Endodermal cell (in vitro differentiated cells): ENCODE measurements around the gene CARM1. TPM values are rescaled to one million over a fixed set of nuclear protein-coding genes. Genes with fewer than 3 reads are reported as not detected.

Experiments used
- DNase-seq: peaks from one replicate; pipeline ENCODE4 v3.0.0-alpha.2; 2017
- H3K27ac ChIP-seq: 2 replicates; pipeline ENCODE4 v1.5.1; 2013; ENCODE audit warnings: mild to moderate bottlenecking, low read depth, low read length, moderate library complexity
- H3K27me3 ChIP-seq: 2 replicates; pipeline ENCODE4 v1.6.1; 2013; ENCODE audit warnings: mild to moderate bottlenecking, low read length, moderate library complexity; ENCODE audit not compliant: insufficient read depth, control insufficient read depth, poor library complexity, severe bottlenecking
- H3K36me3 ChIP-seq: 2 replicates; pipeline ENCODE4 v1.7.0; 2013; ENCODE audit warnings: mild to moderate bottlenecking, low read length, moderate library complexity; ENCODE audit not compliant: control insufficient read depth, insufficient read depth
- H3K4me1 ChIP-seq: one replicate; pipeline ENCODE4 v1.7.0; 2013; ENCODE audit warnings: low read length; ENCODE audit not compliant: control insufficient read depth, insufficient read depth
- H3K4me3 ChIP-seq: 2 replicates; pipeline ENCODE4 v1.5.1; 2013; ENCODE audit warnings: mild to moderate bottlenecking, low read length, moderate library complexity
- H3K9ac ChIP-seq: 2 replicates; pipeline ENCODE4 v1.6.1; 2013; ENCODE audit warnings: mild to moderate bottlenecking, low read length, moderate library complexity; ENCODE audit not compliant: poor library complexity, severe bottlenecking; ENCODE audit errors: extremely low read depth
- H3K9me3 ChIP-seq: 2 replicates; pipeline ENCODE4 v1.6.1; 2013; ENCODE audit warnings: mild to moderate bottlenecking, low read length, moderate library complexity; ENCODE audit not compliant: control insufficient read depth
- H3K27ac Mint-ChIP-seq: 2 replicates; pipeline ENCODE4 v1.8.0; 2020; ENCODE audit warnings: mixed read lengths
- H3K27me3 Mint-ChIP-seq: 2 replicates; pipeline ENCODE4 v1.8.0; 2021; ENCODE audit warnings: mild to moderate bottlenecking, mixed read lengths; ENCODE audit not compliant: insufficient read depth
- H3K36me3 Mint-ChIP-seq: 2 replicates; pipeline ENCODE4 v1.8.0; 2020; ENCODE audit warnings: low read depth, mixed read lengths
- H3K4me1 Mint-ChIP-seq: 2 replicates; pipeline ENCODE4 v1.8.0; 2020; ENCODE audit warnings: mixed read lengths
- H3K4me3 Mint-ChIP-seq: 2 replicates; pipeline ENCODE4 v1.8.0; 2020; ENCODE audit warnings: mild to moderate bottlenecking, moderate library complexity, mixed read lengths
- H3K9me3 Mint-ChIP-seq: 2 replicates; pipeline ENCODE4 v1.8.0; 2020; ENCODE audit warnings: mild to moderate bottlenecking, mixed read lengths
- CTCF ChIP-seq: fragments of 200-600 bp; sonication (generic); conservative IDR thresholded peaks from 2 replicates; pipeline ENCODE4 v1.5.0; 2021; ENCODE audit warnings: antibody characterized with exemption, mild to moderate bottlenecking
- WGBS, 2 experiments: methylation state at CpG; one replicate each; pipeline versions ENCODE4 v1.1.5 to v1.1.7; 2013; ENCODE audit warnings: missing lambda C conversion rate in 2 of 2, mixed read lengths in 1 of 2; ENCODE audit not compliant: insufficient coverage in 1 of 2, insufficient read length in 1 of 2; 5-methylcytosine and 5-hydroxymethylcytosine counted together
- total RNA-seq, 2 donors: library from RNA; stranded (reverse); fragmentation: NEBNext Ultra II Directional in 1 of 2; extraction: Animal tissue kit (Norgen Biotek cat#: 25700) in 1 of 2; gene quantifications; 2 replicates in 1 of 2; 3 replicates in 1 of 2; pipeline ENCODE4 v1.2.1, GENCODE V29; 2021

CARM1 gene
- total RNA-seq, 2 donors from 2014 or later: 80.6 to 86.6 TPM

GRCh38 chr19:10889880-10890279 is 18.5 kb downstream of the CARM1 start:
- Mint-ChIP-seq H3K4me1 (peaks cover 52% of the 10 kb centered on the region), H3K9me3 (no peaks in the 10 kb centered on the region), H3K4me3 (no peak overlapping the region), H3K27ac (no peak overlapping the region), H3K27me3 (no peaks in the 10 kb centered on the region), H3K36me3 (no peaks in the 10 kb centered on the region)
- Histone ChIP-seq H3K9me3 (no peaks in the 10 kb centered on the region), H3K36me3 (peaks cover 2% of the 10 kb centered on the region), H3K27me3 (no peaks in the 10 kb centered on the region), H3K4me1 (peaks cover 3% of the 10 kb centered on the region), H3K27ac (no peak overlapping the region), H3K9ac (no peak overlapping the region), H3K4me3 (no peak overlapping the region)
- TF ChIP-seq CTCF: no peak
- DNase-seq: peak; percentile 36
- 78 to 91% methylated on average over 3 to 4 of the region's 4 CpGs for WGBS, 2 experiments

- Mint-ChIP-seq H3K27me3 (no peaks in the 10 kb centered on the region), H3K4me3 (no peak overlapping the region), H3K27ac (peak overlapping the region; percentile 56), H3K9me3 (no peaks in the 10 kb centered on the region), H3K4me1 (peaks cover 48% of the 10 kb centered on the region), H3K36me3 (no peaks in the 10 kb centered on the region)
- Histone ChIP-seq H3K9ac (no peak overlapping the region), H3K9me3 (no peaks in the 10 kb centered on the region), H3K4me1 (no peaks in the 10 kb centered on the region), H3K27ac (peak overlapping the region; percentile 93), H3K27me3 (no peaks in the 10 kb centered on the region), H3K36me3 (peaks cover 2% of the 10 kb centered on the region), H3K4me3 (no peak overlapping the region)
- 73 to 87% methylated on average over 12 to 21 of the region's 21 CpGs for WGBS, 2 experiments
- no peak for DNase-seq
- no peak for TF ChIP-seq CTCF
Measured at GRCh38 chr19:10891405-10892086, 20.2 kb downstream of the CARM1 start.

- Histone ChIP-seq H3K27ac (peak overlapping the region; percentile 93), H3K4me1 (no peaks in the 10 kb centered on the region), H3K4me3 (no peak overlapping the region), H3K9ac (no peak overlapping the region), H3K9me3 (no peaks in the 10 kb centered on the region), H3K36me3 (peaks cover 2% of the 10 kb centered on the region), H3K27me3 (no peaks in the 10 kb centered on the region)
- 94 to 96% methylated on average over 4 to 12 of the region's 13 CpGs for WGBS, 2 experiments
- Mint-ChIP-seq H3K4me1 (peaks cover 46% of the 10 kb centered on the region), H3K27me3 (no peaks in the 10 kb centered on the region), H3K36me3 (no peaks in the 10 kb centered on the region), H3K9me3 (no peaks in the 10 kb centered on the region), H3K27ac (peak overlapping the region; percentile 56), H3K4me3 (no peak overlapping the region)
- DNase-seq: no peak
- no peak for TF ChIP-seq CTCF
Measured at GRCh38 chr19:10892256-10892655, 20.9 kb downstream of the CARM1 start.
